Measurements from ENCODE around the gene MCRS1. TPM values are rescaled to one million over a fixed set of nuclear protein-coding genes. Genes with fewer than 3 reads are reported as not detected.
"Not testable (repeated sequence)": the region's sequence is repeated elsewhere in the genome, so short reads cannot be mapped to it uniquely, and the experiment has no call there.

MCRS1 gene
- total RNA-seq, 1 donor from 2014 or later: 50.0 TPM

GRCh38 chr12:49536526-49537071 lies 31.3 kb downstream of the MCRS1 start:
- intact Hi-C loops (cut with DNase I): no loop called here
- H3K27ac ChIP-seq: no peak overlapping the region
- no peaks in the 10 kb centered on the region for H3K9me3 ChIP-seq
- H3K27me3 ChIP-seq (ENCODE audit: low read depth): peaks cover 48% of the 10 kb centered on the region
- DNase-seq (no peak), ATAC-seq (no peak)
- H3K4me3 ChIP-seq: no peak overlapping the region
- peaks cover 16% of the 10 kb centered on the region for H3K4me1 ChIP-seq
- TF ChIP-seq CTCF (IDR thresholded peaks at IDR 0.05): no peak
- no peaks in the 10 kb centered on the region for H3K36me3 ChIP-seq

- DNase-seq: no peak
- Histone ChIP-seq H3K4me3 (no peak overlapping the region), H3K4me1 (peaks cover 16% of the 10 kb centered on the region), H3K27me3 (ENCODE audit: low read depth) (peaks cover 48% of the 10 kb centered on the region), H3K9me3 (no peaks in the 10 kb centered on the region), H3K27ac (no peak overlapping the region), H3K36me3 (no peaks in the 10 kb centered on the region)
- TF ChIP-seq CTCF (IDR thresholded peaks at IDR 0.05): no peak
- intact Hi-C loops (cut with DNase I): no loop called here
- no peak for ATAC-seq
Measured at GRCh38 chr12:49535921-49536525, 31.9 kb downstream of the MCRS1 start.

- no peak for DNase-seq
- Histone ChIP-seq H3K27ac (no peak overlapping the region), H3K4me1 (peaks cover 16% of the 10 kb centered on the region), H3K27me3 (ENCODE audit: low read depth) (peaks cover 39% of the 10 kb centered on the region), H3K9me3 (no peaks in the 10 kb centered on the region), H3K36me3 (no peaks in the 10 kb centered on the region), H3K4me3 (no peak overlapping the region)
- TF ChIP-seq CTCF (IDR thresholded peaks at IDR 0.05): no peak
- intact Hi-C loops (cut with DNase I): no loop called here
- ATAC-seq: no peak
Measured at GRCh38 chr12:49534731-49535278, 33.1 kb downstream of the MCRS1 start.

DNA sequence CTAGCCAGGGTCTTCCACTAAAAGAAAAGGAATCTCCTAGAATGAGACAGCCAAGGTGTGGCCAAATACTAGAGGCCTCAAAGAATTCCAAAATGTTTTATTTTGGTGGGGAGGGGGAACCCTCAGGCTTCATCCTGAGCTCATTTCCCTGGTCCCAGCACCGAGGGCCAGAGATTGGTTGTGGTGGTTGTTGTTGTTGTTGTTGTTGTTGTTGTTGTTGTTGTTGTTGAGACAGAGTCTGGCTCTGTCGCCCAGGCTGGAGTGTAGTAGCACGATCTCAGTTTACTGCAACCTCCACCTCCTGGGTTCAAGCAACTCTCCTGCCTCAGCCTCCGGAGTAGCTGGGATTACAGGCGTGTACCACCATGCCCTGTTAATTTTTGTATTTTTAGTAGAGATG lies 33.8 kb downstream of the MCRS1 start:
- H3K9me3 ChIP-seq; H3K36me3 ChIP-seq; H3K27ac ChIP-seq; intact Hi-C loops (cut with DNase I); H3K4me3 ChIP-seq; DNase-seq; ATAC-seq: not testable (repeated sequence)
- peaks cover 33% of the 10 kb centered on the region for H3K27me3 ChIP-seq (ENCODE audit: low read depth)
- H3K4me1 ChIP-seq: peaks cover 16% of the 10 kb centered on the region

GRCh38 chr12:49533331-49533730 lies 34.6 kb downstream of the MCRS1 start:
- Histone ChIP-seq H3K27ac (no peak overlapping the region), H3K9me3 (no peaks in the 10 kb centered on the region), H3K36me3 (no peaks in the 10 kb centered on the region), H3K4me3 (no peak overlapping the region), H3K4me1 (peaks cover 14% of the 10 kb centered on the region), H3K27me3 (ENCODE audit: low read depth) (peaks cover 30% of the 10 kb centered on the region)
- TF ChIP-seq CTCF (IDR thresholded peaks at IDR 0.05): no peak
- ATAC-seq (no peak), DNase-seq (no peak)
- intact Hi-C loops (cut with DNase I): no loop called here

- Histone ChIP-seq H3K27ac (no peak overlapping the region), H3K27me3 (ENCODE audit: low read depth) (peaks cover 14% of the 10 kb centered on the region), H3K9me3 (no peaks in the 10 kb centered on the region), H3K4me3 (no peak overlapping the region), H3K4me1 (no peaks in the 10 kb centered on the region), H3K36me3 (peaks cover 8% of the 10 kb centered on the region)
- DNase-seq (no peak), ATAC-seq (no peak)
- TF ChIP-seq CTCF (IDR thresholded peaks at IDR 0.05): no peak
- intact Hi-C loops (cut with DNase I): no loop called here
Measured at GRCh38 chr12:49531745-49532144, 36.2 kb downstream of the MCRS1 start.
